Activated CD4-positive, alpha-beta memory T cell treated with anti-CD3 and anti-CD28 coated beads, Interleukin-2, amount 10 ng/mL, durations not matched to agents 7 days and 5 days (primary cell): Measurements from ENCODE around the gene DMBX1. TPM values are rescaled to one million over a fixed set of nuclear protein-coding genes. Genes with fewer than 3 reads are reported as not detected.

Source experiments
- CTCF ChIA-PET: fragments of 350-600 bp; sonication (Branson Sonifier 250); formaldehyde crosslinking; loops from one replicate; lab custom pipeline; 2021; ENCODE audit warnings: antibody characterized with exemption, inconsistent platforms; lab: Charles Lee
- POLR2A ChIA-PET: fragments of 350-600 bp; sonication (Branson Sonifier 250); formaldehyde crosslinking; loops from one replicate; lab custom pipeline; 2021; ENCODE audit warnings: antibody characterized with exemption; lab: Charles Lee
- DNase-seq: peaks from one replicate; pipeline ENCODE4 v3.0.0-alpha.2; 2020
- H3K27ac Mint-ChIP-seq: one replicate; pipeline ENCODE4 v1.8.0; 2021; ENCODE audit warnings: mild to moderate bottlenecking, mixed read lengths
- H3K27me3 Mint-ChIP-seq: one replicate; pipeline ENCODE4 v1.8.0; 2021; ENCODE audit warnings: mixed read lengths
- H3K36me3 Mint-ChIP-seq: one replicate; pipeline ENCODE4 v1.8.0; 2021; ENCODE audit warnings: low read depth, mixed read lengths
- H3K4me1 Mint-ChIP-seq: one replicate; pipeline ENCODE4 v1.8.0; 2021; ENCODE audit warnings: mixed read lengths
- H3K4me3 Mint-ChIP-seq: one replicate; pipeline ENCODE4 v1.8.0; 2021; ENCODE audit warnings: mild to moderate bottlenecking, mixed read lengths
- H3K9me3 Mint-ChIP-seq: one replicate; pipeline ENCODE4 v1.8.0; 2021; ENCODE audit warnings: mixed read lengths
- total RNA-seq, 2 experiments: library from RNA; stranded (reverse); gene quantifications; one replicate each; pipeline ENCODE4 v1.2.3, GENCODE V29; 2021

The DMBX1 gene
- total RNA-seq, 2 experiments from 2014 or later = 0.30 to 0.38 TPM

- H3K4me1 Mint-ChIP-seq = no peaks in the 10 kb centered on the region
These were observed 17.0 kb downstream of the DMBX1 start for GRCh38 chr1:46506470-46507219.

GRCh38 chr1:46508757-46509156, 19.1 kb downstream of the DMBX1 start:
- H3K27me3 Mint-ChIP-seq = peaks cover 10% of the 10 kb centered on the region
- H3K27ac Mint-ChIP-seq = no peak overlapping the region
- POLR2A ChIA-PET = no interaction called here
- no peak overlapping the region for H3K4me3 Mint-ChIP-seq
- peaks cover 5% of the 10 kb centered on the region for H3K4me1 Mint-ChIP-seq
- no peaks in the 10 kb centered on the region for H3K9me3 Mint-ChIP-seq
- no peaks in the 10 kb centered on the region for H3K36me3 Mint-ChIP-seq
- CTCF ChIA-PET = interaction anchor here (1.3 kb wide), 1 partner anchor 20 kb away, joined by 4 read pairs; no protein-coding TSS in a partner anchor
- no peak for DNase-seq

More at GRCh38 chr1:46506470-46507219, 17.0 kb downstream of the DMBX1 start:
- no peaks in the 10 kb centered on the region for H3K36me3 Mint-ChIP-seq
- H3K27me3 Mint-ChIP-seq = peaks cover 19% of the 10 kb centered on the region
- no peak for DNase-seq
- H3K9me3 Mint-ChIP-seq = no peaks in the 10 kb centered on the region
- no peak overlapping the region for H3K27ac Mint-ChIP-seq
- H3K4me3 Mint-ChIP-seq = no peak overlapping the region
- ChIA-PET CTCF (no interaction called here), POLR2A (no interaction called here)

- ChIA-PET CTCF (no interaction called here), POLR2A (no interaction called here)
- Mint-ChIP-seq H3K4me3 (no peak overlapping the region), H3K27ac (no peak overlapping the region), H3K9me3 (no peaks in the 10 kb centered on the region), H3K36me3 (no peaks in the 10 kb centered on the region), H3K4me1 (peaks cover 5% of the 10 kb centered on the region), H3K27me3 (peaks cover 18% of the 10 kb centered on the region)
- DNase-seq = no peak
These were observed 20.8 kb downstream of the DMBX1 start for GRCh38 chr1:46510341-46510997.

DNA sequence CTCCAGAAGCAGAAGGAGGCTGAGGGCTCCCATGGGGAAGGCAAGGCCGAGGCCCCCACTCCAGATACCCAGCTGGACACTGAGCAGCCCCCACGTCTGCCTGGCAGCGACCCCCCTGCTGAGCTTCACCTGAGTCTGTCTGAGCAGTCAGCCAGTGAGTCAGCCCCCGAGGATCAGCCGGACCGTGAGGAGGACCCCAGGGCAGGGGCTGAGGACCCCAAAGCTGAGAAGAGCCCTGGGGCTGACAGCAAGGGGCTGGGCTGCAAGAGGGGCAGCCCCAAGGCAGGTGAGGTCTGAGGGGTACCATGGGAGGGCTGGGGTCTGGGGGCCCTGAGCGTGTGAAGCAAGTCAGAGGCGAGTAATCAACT, 21.3 kb downstream of the DMBX1 start:
- POLR2A ChIA-PET = no interaction called here
- H3K27ac Mint-ChIP-seq = no peak overlapping the region
- no peak for DNase-seq
- H3K36me3 Mint-ChIP-seq = no peaks in the 10 kb centered on the region
- H3K4me3 Mint-ChIP-seq = no peak overlapping the region
- H3K9me3 Mint-ChIP-seq = no peaks in the 10 kb centered on the region
- peaks cover 5% of the 10 kb centered on the region for H3K4me1 Mint-ChIP-seq
- peaks cover 21% of the 10 kb centered on the region for H3K27me3 Mint-ChIP-seq
- CTCF ChIA-PET = no interaction called here

DNA sequence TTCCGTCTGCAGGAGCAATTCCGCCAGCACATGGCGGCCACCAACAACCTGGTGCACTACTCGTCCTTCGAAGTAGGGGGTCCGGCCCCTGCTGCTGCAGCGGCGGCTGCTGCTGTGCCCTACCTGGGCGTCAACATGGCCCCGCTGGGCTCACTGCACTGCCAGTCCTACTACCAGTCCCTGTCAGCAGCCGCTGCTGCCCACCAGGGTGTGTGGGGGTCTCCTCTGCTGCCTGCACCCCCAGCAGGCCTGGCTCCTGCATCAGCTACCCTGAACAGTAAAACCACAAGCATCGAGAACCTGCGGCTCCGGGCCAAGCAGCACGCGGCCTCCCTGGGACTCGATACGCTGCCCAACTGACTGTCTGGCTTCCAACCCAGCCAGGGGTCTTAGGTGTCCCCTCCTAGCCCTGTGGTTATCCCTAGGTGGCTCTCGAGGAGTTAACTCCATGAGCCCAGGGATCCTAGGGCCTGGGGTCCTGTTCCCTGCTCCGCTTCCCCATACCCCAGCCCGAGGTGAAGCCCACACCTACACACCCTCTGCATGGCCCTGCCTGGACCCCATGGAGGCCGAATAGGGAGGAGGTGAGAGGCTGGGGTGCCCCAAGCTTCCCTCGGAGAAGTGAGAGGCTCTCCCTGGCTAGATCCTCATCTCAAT, 22.6 kb downstream of the DMBX1 start:
- no peak for DNase-seq
- Mint-ChIP-seq H3K36me3 (no peaks in the 10 kb centered on the region), H3K4me3 (no peak overlapping the region), H3K27me3 (peaks cover 33% of the 10 kb centered on the region), H3K4me1 (peaks cover 6% of the 10 kb centered on the region), H3K27ac (no peak overlapping the region), H3K9me3 (no peaks in the 10 kb centered on the region)
- POLR2A ChIA-PET = no interaction called here
- CTCF ChIA-PET = interaction anchor here (1.1 to 2.0 kb wide), 3 partner anchors 10 to 106 kb away, joined by 3 to 6 read pairs (median 5); no protein-coding TSS in a partner anchor

DNA sequence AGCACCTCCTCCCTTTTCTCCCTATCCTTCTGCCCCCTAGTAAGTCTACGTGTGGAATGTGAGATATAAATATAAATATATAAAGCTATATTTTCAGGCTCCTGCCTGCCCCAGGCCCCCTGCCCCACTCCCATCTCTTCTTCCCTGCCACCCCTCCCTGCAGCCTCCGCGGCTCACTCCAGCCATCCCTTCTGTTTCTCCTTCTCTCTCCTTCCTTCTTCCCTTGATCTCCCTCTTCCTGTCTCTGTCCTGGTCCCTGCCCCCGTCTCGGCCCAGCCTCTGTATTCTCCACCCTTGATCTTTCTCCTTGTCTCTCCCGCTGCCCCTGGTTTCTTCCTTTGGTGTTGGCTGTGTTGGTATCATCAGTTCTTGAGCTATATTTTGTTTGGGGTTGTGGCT, 23.2 kb downstream of the DMBX1 start:
- Mint-ChIP-seq H3K4me1 (peaks cover 6% of the 10 kb centered on the region), H3K36me3 (no peaks in the 10 kb centered on the region), H3K4me3 (no peak overlapping the region), H3K9me3 (no peaks in the 10 kb centered on the region), H3K27me3 (peaks cover 36% of the 10 kb centered on the region), H3K27ac (no peak overlapping the region)
- ChIA-PET POLR2A (no interaction called here), CTCF (interaction anchor here (1.0 to 2.0 kb wide), 4 partner anchors 9 to 106 kb away, joined by 3 to 6 read pairs (median 4); no protein-coding TSS in a partner anchor)
- DNase-seq = no peak

- Mint-ChIP-seq H3K4me1 (peaks cover 6% of the 10 kb centered on the region), H3K27me3 (peaks cover 42% of the 10 kb centered on the region), H3K9me3 (no peaks in the 10 kb centered on the region), H3K4me3 (no peak overlapping the region), H3K36me3 (no peaks in the 10 kb centered on the region), H3K27ac (no peak overlapping the region)
- ChIA-PET CTCF (interaction anchor here (1.0 to 2.0 kb wide), 4 partner anchors 9 to 107 kb away, joined by 3 to 6 read pairs (median 4); no protein-coding TSS in a partner anchor), POLR2A (no interaction called here)
- DNase-seq = no peak
These were observed 23.9 kb downstream of the DMBX1 start for GRCh38 chr1:46513536-46513935.

GRCh38 chr1:46515576-46515975, 25.9 kb downstream of the DMBX1 start:
- Mint-ChIP-seq H3K4me3 (no peak overlapping the region), H3K36me3 (no peaks in the 10 kb centered on the region), H3K27me3 (peaks cover 46% of the 10 kb centered on the region), H3K4me1 (peaks cover 11% of the 10 kb centered on the region), H3K27ac (no peak overlapping the region), H3K9me3 (no peaks in the 10 kb centered on the region)
- no peak for DNase-seq
- ChIA-PET POLR2A (no interaction called here), CTCF (no interaction called here)

GRCh38 chr1:46516200-46516950, 26.7 kb downstream of the DMBX1 start:
- Mint-ChIP-seq H3K36me3 (no peaks in the 10 kb centered on the region), H3K27me3 (peaks cover 46% of the 10 kb centered on the region), H3K4me1 (peaks cover 16% of the 10 kb centered on the region), H3K4me3 (no peak overlapping the region), H3K9me3 (no peaks in the 10 kb centered on the region), H3K27ac (no peak overlapping the region)
- POLR2A ChIA-PET = no interaction called here
- DNase-seq = no peak
- CTCF ChIA-PET = interaction anchor here (1.1 kb wide), 1 partner anchor 11 kb away, joined by 4 read pairs; no protein-coding TSS in a partner anchor

- no peak overlapping the region for H3K27ac Mint-ChIP-seq
- POLR2A ChIA-PET = no interaction called here
- H3K9me3 Mint-ChIP-seq = no peaks in the 10 kb centered on the region
- peaks cover 46% of the 10 kb centered on the region for H3K27me3 Mint-ChIP-seq
- CTCF ChIA-PET = interaction anchor here (1.1 kb wide), 1 partner anchor 10 kb away, joined by 4 read pairs; no protein-coding TSS in a partner anchor
- no peak overlapping the region for H3K4me3 Mint-ChIP-seq
- no peak for DNase-seq
- H3K4me1 Mint-ChIP-seq = peaks cover 23% of the 10 kb centered on the region
- no peaks in the 10 kb centered on the region for H3K36me3 Mint-ChIP-seq
These were observed 27.5 kb downstream of the DMBX1 start for GRCh38 chr1:46517010-46517600.

DNA sequence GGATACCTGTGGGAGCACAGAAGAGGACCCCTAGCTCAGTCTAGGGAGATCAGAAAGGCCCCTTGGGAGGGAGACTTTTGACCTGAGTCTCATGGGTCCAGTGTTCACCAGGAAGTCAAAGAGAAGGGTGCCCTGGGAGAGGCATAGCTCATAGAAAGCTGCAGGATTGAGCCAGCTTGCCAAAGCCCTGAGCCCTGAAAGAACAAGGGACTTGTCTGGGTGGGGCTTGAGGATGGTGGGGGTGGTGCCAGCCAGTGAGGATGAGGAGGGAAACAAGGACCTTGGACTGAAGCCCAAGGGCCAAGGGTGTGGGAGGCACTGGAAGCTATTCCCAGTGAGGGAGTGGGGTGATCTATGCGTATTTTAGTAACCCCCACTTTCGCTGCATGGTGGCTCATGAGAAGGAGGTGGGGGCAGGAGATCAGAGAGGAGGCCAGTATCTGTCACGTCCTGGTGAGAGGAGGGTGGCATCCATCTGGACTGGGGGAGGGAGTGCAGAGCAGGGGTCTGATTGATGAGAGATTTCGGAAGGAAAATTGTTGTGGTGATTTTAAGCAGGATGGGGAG, 28.4 kb downstream of the DMBX1 start:
- H3K27ac Mint-ChIP-seq = no peak overlapping the region
- POLR2A ChIA-PET = no interaction called here
- H3K36me3 Mint-ChIP-seq = no peaks in the 10 kb centered on the region
- CTCF ChIA-PET = interaction anchor here (1.2 to 2.0 kb wide), 2 partner anchors 10 to 40 kb away, joined by 4 to 5 read pairs; no protein-coding TSS in a partner anchor
- H3K9me3 Mint-ChIP-seq = no peaks in the 10 kb centered on the region
- H3K4me3 Mint-ChIP-seq = no peak overlapping the region
- DNase-seq = no peak
- H3K27me3 Mint-ChIP-seq = peaks cover 43% of the 10 kb centered on the region
- H3K4me1 Mint-ChIP-seq = peaks cover 28% of the 10 kb centered on the region

GRCh38 chr1:46519209-46519608, 29.6 kb downstream of the DMBX1 start:
- H3K9me3 Mint-ChIP-seq = no peaks in the 10 kb centered on the region
- ChIA-PET POLR2A (no interaction called here), CTCF (interaction anchor here (0.7 to 2.0 kb wide), 5 partner anchors 9 to 72 kb away, joined by 3 to 5 read pairs (median 3); no protein-coding TSS in a partner anchor)
- H3K36me3 Mint-ChIP-seq = no peaks in the 10 kb centered on the region
- no peak overlapping the region for H3K4me3 Mint-ChIP-seq
- peaks cover 33% of the 10 kb centered on the region for H3K4me1 Mint-ChIP-seq
- H3K27me3 Mint-ChIP-seq = peaks cover 38% of the 10 kb centered on the region
- H3K27ac Mint-ChIP-seq = no peak overlapping the region
- no peak for DNase-seq
